ENCODE results near the gene RNF220. TPM values are rescaled to one million over a fixed set of nuclear protein-coding genes. Genes with fewer than 3 reads are reported as not detected.

Gene RNF220
- total RNA-seq, 1 experiment from 2014 or later: 62.5 TPM

DNA sequence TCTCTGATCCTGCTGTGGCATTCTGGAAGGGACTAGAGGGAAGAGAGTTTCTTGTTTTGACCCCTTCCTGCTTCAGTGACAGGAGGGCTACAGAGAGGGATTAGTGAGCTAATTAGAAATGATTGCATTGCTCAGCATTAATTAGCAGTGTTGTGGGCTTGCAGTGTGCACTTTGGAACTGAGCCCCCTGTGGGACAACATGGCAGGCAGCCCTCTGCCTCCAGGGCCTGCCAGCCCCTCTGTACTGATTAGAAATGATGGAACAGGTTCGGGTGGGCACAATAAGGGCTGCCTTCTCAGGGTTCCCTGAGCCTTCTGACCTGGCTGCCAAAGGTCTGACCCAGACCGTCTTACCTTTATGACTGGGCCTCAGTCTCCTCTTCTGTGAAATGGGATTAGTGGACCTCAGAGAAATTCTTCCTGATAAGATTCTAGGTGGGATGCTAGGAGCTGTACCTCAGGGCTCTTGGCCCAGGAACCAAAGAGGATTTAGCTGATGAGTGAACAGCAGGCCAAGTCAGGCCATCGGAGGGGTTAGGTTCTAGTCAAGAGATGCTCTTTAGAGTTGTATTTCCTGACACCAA, 229.6 kb downstream of the RNF220 start:
- no peak for DNase-seq
- H3K27me3 ChIP-seq: no peaks in the 10 kb centered on the region
- peaks cover 63% of the 10 kb centered on the region for H3K36me3 ChIP-seq
- no peak overlapping the region for H3K4me3 ChIP-seq
- no peaks in the 10 kb centered on the region for H3K9me3 ChIP-seq

DNA sequence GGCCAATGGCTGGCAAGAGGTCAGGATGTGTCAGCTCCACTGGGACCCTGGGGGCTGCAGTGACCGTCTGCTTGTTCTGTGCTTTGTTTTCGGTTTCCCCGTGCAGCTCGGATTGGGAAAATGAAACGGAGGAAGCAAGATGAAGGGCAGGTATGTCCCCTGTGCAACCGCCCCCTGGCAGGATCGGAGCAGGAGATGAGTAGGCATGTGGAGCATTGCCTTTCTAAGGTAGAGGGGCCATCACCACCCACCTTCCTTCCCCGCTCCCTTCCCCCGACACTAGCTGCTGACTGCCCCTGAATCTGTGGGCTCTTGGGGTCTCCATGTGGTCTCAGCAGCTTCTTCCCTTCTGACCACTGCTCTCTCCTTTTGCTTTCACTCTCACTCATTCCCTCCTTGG, 230.4 kb downstream of the RNF220 start:
- no peak overlapping the region for H3K4me3 ChIP-seq
- H3K27me3 ChIP-seq: no peaks in the 10 kb centered on the region
- peaks cover 69% of the 10 kb centered on the region for H3K36me3 ChIP-seq
- H3K9me3 ChIP-seq: no peaks in the 10 kb centered on the region
- no peak for DNase-seq

DNA sequence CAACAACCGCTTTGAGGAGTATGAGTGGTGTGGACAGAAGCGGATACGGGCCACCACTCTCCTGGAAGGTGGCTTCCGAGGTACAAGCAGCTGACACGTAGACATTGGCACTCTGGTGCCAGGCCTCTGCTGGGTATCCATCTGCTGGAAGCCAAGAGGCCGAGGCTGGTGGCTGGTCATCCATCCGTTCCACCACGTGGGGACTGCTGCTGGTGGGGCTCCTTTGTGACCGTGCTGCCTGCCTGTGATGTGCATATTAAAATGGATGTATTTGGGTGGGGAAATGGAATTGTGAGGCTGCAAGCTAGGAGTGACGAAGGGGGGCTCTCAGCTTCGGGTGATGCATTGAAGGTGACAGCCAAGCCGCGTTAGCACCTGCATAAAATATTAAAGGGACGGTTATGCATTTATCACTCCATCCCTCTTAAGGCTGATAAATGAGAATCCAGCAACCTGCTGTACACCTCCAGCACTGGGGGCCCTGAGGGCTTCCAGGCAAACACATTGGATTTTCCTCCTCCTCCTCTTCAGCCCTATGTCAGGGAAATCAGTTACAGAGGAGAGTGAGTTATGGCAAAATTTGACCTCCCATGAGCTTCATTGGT, 231.1 kb downstream of the RNF220 start:
- Histone ChIP-seq H3K27me3 (no peaks in the 10 kb centered on the region), H3K4me3 (no peak overlapping the region), H3K36me3 (peaks cover 69% of the 10 kb centered on the region), H3K9me3 (no peaks in the 10 kb centered on the region)
- no peak for DNase-seq

DNA sequence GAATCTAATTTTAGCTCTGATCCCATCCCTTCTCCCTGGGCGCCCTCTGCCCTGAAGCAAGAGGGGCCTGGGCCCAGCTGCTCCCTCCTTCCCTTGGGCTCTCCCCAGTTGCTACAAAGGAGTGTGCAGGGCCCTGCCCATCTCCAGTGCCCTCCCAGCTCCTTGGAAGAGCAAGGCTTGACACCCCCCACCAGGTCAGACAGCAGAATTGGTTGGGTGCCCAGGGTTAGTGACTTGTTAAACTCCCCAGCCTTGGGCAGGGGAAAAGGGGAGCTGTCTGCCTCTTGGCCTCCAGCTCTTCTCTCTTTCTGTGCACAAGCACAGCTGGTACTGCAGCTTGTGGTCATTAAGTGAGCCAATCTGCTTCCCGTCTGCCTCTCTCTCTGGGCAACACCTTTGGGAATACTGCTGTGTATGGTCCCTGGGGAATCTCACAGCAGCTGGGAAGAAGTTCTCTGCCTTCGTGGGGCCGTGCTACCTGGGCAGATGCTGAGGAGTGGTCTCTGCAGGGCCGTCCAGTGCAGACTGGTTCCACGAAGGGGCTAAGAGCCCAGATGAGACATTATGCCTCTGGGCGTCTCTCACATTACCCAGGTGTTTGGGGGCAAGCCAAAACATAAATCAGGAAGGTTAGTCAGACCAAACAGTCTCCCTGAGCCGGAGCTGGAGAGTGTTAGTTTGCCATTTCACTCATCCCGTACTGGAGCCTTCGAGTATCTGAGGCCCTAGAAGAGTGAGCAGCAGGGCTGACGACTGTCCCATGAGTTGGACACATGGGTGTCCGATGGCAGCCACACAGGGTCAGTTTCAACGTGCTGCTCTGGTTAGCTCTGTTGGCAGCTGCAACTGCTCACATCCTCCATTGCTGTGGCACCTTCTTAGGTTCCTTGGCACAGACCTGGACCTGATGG, 231.9 kb downstream of the RNF220 start:
- H3K27me3 ChIP-seq: no peaks in the 10 kb centered on the region
- H3K36me3 ChIP-seq: peaks cover 71% of the 10 kb centered on the region
- no peak for DNase-seq
- H3K9me3 ChIP-seq: no peaks in the 10 kb centered on the region
- H3K4me3 ChIP-seq: no peak overlapping the region

DNA sequence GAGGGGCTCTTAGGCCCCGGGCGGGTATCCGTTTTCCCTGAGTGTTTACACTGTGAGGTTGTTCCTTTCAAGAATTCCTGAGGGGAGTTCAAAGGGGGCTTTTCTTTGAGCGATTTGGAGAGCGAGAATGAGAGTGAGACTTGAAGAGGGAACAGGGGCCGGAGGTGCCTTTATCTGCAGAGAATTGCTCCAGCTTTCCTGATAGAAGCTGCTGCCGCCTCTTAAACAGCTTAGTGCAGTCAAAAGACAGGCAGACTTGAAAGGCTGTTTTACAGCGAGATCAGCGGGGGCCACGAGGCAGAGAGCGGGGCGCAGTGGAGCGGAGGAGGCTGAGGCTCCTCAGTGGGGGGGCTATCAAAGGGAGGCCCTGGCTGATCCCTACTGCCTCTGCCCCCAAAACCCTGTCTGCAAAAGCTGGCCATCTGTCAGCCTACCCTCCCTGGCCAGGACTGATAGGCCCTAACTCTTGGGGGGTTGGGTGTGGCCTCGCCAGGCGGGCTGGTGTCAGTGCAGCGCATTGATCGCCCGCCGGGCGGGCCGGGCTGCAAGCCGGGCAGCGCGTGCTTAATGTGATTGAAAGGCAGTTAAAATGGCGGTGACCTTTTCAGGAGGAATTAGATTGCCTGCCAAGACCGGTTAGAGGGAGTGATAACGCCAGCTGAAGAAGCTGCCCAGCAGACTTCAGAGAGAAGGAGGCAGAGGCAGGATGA, 232.8 kb downstream of the RNF220 start:
- Histone ChIP-seq H3K27me3 (no peaks in the 10 kb centered on the region), H3K9me3 (no peaks in the 10 kb centered on the region), H3K36me3 (peaks cover 75% of the 10 kb centered on the region), H3K4me3 (no peak overlapping the region)
- no peak for DNase-seq

DNA sequence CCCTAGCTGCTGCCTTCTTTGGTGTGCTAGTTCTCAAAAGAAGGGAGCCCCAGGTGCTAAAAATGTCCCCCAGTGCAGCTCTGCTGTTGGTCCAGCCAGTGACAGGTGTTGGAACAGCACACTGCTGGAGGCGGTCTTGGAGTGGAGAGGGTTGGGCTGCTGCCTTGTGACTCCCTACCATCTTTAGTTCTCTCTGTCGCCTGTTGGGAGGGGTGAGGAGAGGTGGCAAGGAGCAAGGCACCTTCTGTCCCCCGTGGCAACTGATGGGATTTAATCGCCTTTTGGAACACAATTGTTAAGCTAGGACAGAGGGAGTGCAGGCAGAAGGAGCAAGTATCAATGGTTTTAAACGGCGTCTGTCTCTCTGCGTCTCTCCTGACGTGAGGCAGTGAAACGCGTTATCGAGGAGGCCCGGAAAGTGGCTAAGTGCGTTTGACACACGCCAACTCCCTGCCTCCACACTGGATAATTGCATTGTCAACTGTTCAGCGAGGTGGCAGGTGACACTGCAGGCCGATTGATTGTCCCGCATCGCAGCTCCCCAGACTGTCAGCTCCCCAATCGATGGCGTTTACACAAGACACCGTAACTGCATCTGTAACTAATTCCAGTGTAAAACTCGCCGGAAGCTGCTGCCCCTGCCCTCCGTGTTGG, 235.3 kb downstream of the RNF220 start:
- Histone ChIP-seq H3K27me3 (no peaks in the 10 kb centered on the region), H3K4me3 (no peak overlapping the region), H3K36me3 (peaks cover 70% of the 10 kb centered on the region), H3K9me3 (no peaks in the 10 kb centered on the region)
- DNase-seq: no peak

DNA sequence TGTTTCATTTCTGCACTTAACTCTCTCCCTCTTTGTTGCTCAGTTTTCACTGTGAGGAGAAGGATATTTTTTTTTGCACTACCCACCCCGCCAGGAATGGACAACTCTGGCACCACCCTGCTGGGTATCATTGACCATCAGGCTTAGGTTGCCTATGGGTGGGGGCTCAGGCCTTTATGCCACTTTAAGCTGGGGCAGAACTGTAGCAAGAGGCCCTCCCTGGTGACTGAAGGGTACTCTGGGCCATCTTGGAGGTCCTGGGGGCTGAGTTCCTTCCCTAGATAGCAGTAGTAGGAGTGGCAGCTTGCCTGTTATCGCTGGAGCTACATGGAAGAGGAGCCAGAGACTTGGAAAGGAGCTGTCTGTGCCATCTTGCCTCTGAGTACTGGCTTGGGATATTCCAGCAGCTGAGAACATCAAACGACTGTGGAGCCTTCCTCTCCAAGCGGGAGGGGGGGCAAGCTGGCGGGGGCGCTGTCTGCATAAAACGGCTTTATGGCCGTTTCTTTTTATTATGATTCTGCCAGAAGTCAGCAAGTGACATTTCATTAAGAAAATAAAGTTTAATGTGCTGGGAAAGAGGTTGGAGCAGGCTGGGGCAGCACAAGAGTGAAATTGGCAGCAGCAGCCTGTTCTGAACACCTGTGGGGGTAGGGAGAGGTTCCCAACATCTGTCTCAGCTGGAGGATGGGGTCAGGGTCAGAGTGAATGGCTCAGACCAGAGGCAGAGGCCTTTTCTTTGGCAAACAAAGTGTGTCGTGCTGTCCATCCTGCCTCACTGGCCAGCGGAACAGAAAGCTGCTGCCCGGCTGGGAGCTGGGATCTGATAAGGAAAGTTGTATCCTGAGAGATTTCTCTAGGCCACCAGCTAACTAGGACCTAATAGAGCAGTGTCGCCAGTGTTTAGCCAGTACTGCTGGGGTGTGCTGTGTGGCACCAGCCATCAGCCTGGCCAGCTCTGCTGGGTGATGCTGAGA, 236.4 kb downstream of the RNF220 start:
- H3K9me3 ChIP-seq: no peaks in the 10 kb centered on the region
- H3K27me3 ChIP-seq: no peaks in the 10 kb centered on the region
- no peak for DNase-seq
- no peak overlapping the region for H3K4me3 ChIP-seq
- H3K36me3 ChIP-seq: peaks cover 63% of the 10 kb centered on the region

DNA sequence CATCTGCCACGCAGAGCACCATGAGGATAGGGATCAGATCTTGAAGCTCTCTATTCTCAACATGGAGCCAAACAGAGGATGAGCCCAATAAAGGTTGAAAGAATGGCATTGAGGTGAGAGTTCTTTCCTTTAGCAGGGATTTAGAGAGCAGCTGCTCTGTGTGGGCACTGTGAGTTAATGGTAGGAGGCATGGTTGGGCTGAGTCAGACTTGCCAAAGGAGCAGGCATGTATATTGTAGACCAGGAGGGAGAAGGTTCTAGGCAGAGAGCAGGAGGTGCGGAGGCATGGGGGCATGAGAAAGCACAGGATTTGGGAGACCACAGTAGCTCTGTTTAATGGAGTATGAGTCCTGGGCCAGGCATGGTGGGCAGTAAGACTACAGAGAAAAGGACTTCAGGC, 237.2 kb downstream of the RNF220 start:
- Histone ChIP-seq H3K4me3 (no peak overlapping the region), H3K27me3 (no peaks in the 10 kb centered on the region), H3K9me3 (no peaks in the 10 kb centered on the region), H3K36me3 (peaks cover 63% of the 10 kb centered on the region)
- DNase-seq: no peak

DNA sequence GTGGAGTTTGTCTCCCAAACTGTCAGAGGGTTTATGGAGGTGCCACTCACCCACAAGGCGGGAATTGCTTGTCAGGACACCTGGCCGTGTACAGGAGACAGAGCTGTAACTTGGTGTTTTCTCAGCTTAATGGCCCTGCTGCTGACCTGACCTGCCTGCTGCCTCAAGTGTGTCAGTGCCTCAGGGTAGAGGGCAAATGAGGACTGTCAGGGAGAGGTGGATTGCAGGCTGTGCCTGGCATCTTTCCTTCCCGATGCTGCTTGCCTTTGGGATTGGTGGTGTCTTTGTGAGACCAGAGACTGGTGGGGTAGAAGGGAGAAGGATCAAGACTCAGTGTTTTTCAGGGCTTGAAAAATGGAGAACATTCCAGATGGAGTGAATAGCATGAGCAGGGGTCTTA, 237.9 kb downstream of the RNF220 start:
- no peaks in the 10 kb centered on the region for H3K27me3 ChIP-seq
- H3K4me3 ChIP-seq: no peak overlapping the region
- H3K9me3 ChIP-seq: no peaks in the 10 kb centered on the region
- H3K36me3 ChIP-seq: peaks cover 65% of the 10 kb centered on the region
- no peak for DNase-seq

DNA sequence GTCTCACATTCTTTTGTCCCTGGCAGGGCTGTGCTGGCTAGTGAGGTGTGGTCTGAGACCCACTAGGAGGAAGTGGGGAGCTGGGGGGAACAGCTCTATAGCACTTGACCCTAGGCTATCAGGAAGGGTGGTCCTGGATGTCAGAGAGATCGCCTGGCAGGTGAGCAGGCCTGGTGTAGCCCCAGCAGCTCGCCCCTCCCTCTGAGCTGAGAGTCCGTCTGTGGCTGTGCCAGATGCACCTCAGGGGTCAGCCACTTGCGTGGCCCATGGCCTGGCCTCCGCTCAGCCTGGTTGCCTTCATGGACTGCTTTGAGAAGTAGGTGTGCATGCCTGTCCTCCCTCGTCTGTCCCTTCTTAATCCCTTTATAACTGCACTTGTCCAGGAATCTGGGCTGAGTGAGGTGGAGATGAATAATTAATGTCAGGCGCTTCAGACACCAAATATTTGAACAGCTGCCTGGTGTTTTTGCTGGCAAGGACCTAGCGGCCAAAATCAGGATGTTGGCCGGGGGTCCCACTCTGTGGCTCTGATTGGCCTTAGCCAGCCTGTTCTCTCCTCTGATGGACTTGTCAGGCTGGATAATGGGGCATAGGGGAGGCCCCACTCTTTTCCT, 238.8 kb downstream of the RNF220 start:
- no peaks in the 10 kb centered on the region for H3K9me3 ChIP-seq
- H3K27me3 ChIP-seq: no peaks in the 10 kb centered on the region
- no peak overlapping the region for H3K4me3 ChIP-seq
- DNase-seq: no peak
- peaks cover 68% of the 10 kb centered on the region for H3K36me3 ChIP-seq

DNA sequence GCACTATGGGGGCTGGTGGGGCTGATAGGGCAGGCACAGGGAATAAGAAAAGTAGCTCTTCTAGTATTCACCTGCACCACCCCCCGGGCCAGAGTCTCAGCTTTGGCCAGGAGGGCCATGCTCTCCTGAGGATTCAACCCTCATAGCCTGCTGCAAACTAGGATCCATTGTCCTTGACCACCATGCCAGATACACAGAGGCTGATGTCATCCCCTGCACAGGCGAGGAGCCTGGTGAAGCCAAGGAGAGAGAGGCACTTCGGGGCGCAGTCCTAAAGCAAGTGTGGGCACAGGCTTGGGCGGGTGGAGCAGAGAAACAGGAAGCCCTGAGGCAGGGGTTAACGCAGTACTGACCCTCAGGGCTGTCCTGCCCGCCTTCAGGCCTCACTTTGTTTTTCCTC, 239.8 kb downstream of the RNF220 start:
- no peaks in the 10 kb centered on the region for H3K27me3 ChIP-seq
- DNase-seq: no peak

DNA sequence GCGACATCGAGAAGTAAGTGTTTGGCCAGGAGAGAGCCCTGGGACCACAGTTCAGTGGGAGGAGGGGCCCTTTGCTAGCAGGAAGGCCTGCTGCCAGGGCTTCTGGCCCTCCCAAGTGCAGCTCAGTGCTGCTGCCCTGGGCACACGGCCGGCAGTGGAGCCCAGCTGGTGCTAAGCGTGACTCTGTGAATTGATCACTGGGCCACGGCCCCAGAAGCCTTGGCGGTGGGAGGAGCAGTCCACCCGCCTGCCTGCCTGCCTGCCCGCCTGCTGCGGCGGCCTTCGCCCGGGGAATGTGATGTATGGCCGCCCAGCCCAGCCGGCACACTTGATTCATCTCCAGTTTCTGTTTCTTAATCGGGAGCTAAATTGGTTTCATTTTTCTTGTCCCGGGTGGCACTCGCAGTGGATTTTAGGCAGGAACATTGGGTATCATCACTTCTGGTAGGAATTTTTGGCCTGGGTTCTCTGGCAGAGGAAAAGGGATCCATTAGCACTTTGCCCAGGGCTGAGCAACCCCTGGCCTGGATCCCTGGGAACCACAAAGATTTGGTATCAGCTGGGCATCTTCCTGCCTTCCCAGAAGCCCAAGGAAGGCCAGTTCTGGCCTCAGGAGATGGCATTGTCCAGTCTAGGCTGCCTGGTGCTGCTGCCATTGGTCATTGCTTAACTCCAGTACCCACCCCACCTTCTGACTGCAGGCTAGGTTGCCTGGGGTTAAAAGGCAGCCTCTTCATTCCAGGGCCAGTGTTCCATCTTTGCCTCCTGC, 240.6 kb downstream of the RNF220 start:
- DNase-seq: peak; percentile 93
- Histone ChIP-seq H3K27me3 (no peaks in the 10 kb centered on the region), H3K36me3 (peaks cover 64% of the 10 kb centered on the region), H3K4me3 (no peak overlapping the region), H3K9me3 (no peaks in the 10 kb centered on the region)

More for the DNA sequence above, 239.8 kb downstream of the RNF220 start:
- Histone ChIP-seq H3K9me3 (no peaks in the 10 kb centered on the region), H3K4me3 (no peak overlapping the region), H3K36me3 (peaks cover 65% of the 10 kb centered on the region)

DNA sequence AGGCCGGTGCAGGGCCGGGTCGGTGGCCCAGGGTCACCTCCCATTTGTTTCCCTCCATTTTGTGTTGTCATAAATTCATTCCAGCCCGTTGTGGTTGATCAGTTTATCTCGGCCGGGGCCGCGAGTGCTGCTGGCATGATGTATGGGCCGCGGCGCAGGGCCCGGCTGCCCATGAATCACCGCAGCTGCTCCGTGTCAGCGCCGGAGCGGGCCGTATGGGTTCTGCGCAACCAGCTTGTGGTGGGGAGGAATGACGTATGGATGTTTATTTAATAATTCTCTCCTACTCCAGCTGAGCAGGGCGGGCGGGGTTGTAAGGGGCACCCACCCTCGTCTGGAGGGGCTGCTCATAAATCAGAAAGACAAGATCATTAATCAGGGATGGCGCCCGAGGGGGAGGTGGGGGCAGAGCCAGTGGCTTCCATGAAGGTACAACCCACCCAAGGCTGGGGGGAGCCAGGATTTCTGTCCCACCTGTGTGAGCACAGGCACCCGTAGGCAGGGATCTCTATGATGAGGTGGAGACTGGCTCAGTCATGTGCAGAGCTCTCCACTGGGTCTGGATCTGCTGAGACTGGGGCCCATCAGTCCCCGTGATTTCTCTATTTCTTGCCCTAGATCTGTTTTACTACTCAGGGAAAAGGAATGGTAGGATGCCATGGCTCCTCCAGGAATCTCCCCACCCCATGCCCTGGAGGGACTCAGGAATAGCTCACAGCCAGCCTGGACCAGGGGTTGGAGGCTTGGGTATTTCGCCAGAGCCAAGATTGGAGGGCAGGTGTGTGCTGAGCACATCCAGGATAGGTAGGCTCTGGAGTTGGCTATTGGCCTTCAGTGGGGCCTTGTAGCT, 241.4 kb downstream of the RNF220 start:
- peaks cover 64% of the 10 kb centered on the region for H3K36me3 ChIP-seq
- no peaks in the 10 kb centered on the region for H3K27me3 ChIP-seq
- H3K9me3 ChIP-seq: no peaks in the 10 kb centered on the region
- no peak overlapping the region for H3K4me3 ChIP-seq
- no peak for DNase-seq

DNA sequence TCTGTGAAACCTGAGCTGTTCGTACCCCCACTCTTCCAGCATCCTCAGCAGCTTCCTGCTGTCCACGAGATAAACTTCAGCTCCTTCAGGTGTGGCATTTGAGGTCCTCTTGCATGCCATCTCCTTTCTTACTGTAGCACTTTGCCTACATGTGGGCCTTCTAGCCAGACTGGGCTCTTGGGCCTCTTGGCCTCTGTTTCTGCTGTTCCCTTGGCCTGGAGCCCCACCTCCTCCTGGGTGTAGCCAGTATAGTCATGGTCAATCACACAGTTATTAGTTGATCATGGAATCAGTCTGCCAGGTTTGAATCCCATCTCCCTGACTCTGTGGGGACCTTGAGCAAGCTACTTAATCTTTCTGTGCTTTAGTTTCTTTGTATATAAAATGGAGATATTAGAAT, 242.8 kb downstream of the RNF220 start:
- Histone ChIP-seq H3K9me3 (no peaks in the 10 kb centered on the region), H3K4me3 (no peak overlapping the region), H3K27me3 (no peaks in the 10 kb centered on the region), H3K36me3 (peaks cover 55% of the 10 kb centered on the region)
- DNase-seq: no peak
